ENCODE measurements around the gene WRAP73. TPM values are rescaled to one million over a fixed set of nuclear protein-coding genes. Genes with fewer than 3 reads are reported as not detected.

Gene WRAP73
- total RNA-seq, 6 donors from 2014 or later: 14.0 to 33.5 (median 19.9) TPM

DNA sequence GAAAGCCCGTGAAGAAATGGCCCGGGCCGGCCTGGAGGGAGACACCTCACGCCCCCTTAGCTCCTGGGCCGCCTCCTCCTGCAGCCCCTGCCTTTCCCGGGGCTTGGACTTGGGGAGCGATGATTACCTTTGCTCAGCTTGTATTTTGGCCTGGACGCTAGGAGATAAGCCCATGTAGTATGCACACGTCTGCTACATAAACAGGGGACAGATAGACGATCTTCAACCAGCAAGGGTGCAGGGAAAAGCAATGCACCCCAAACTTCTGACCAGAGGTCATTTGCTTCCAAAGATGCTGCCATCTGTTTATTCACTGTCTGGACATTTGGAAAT lies 3.3 kb upstream of the WRAP73 start:
- Histone ChIP-seq H3K4me3 (peak overlapping the region in 2 of 4 donors; percentile 36 to 55), H3K27ac (no peak overlapping the region), H3K4me1 (peaks cover 36 to 45% (median 40%) of the 10 kb centered on the region in 4 donors), H3K36me3 (no peaks in the 10 kb centered on the region), H3K9me3 (no peaks in the 10 kb centered on the region), H3K27me3 (peaks cover 0 to 36% (median 23%) of the 10 kb centered on the region in 4 donors)
- no peak for DNase-seq
- ATAC-seq (ENCODE audit: low FRiP score in 2 of 2): no peak
- WGBS, 2 donors: 28 to 35% methylated on average over 8 to 10 of the region's 10 CpGs
- TF ChIP-seq POLR2AphosphoS5 (IDR thresholded peaks at IDR 0.05) (no peak), POLR2A (IDR thresholded peaks at IDR 0.05) (no peak), EP300 (IDR thresholded peaks at IDR 0.05) (no peak)
- TF ChIP-seq, protein P1, sequence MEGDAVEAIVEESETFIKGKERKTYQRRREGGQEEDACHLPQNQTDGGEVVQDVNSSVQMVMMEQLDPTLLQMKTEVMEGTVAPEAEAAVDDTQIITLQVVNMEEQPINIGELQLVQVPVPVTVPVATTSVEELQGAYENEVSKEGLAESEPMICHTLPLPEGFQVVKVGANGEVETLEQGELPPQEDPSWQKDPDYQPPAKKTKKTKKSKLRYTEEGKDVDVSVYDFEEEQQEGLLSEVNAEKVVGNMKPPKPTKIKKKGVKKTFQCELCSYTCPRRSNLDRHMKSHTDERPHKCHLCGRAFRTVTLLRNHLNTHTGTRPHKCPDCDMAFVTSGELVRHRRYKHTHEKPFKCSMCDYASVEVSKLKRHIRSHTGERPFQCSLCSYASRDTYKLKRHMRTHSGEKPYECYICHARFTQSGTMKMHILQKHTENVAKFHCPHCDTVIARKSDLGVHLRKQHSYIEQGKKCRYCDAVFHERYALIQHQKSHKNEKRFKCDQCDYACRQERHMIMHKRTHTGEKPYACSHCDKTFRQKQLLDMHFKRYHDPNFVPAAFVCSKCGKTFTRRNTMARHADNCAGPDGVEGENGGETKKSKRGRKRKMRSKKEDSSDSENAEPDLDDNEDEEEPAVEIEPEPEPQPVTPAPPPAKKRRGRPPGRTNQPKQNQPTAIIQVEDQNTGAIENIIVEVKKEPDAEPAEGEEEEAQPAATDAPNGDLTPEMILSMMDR (IDR thresholded peaks at IDR 0.05): no peak

DNA sequence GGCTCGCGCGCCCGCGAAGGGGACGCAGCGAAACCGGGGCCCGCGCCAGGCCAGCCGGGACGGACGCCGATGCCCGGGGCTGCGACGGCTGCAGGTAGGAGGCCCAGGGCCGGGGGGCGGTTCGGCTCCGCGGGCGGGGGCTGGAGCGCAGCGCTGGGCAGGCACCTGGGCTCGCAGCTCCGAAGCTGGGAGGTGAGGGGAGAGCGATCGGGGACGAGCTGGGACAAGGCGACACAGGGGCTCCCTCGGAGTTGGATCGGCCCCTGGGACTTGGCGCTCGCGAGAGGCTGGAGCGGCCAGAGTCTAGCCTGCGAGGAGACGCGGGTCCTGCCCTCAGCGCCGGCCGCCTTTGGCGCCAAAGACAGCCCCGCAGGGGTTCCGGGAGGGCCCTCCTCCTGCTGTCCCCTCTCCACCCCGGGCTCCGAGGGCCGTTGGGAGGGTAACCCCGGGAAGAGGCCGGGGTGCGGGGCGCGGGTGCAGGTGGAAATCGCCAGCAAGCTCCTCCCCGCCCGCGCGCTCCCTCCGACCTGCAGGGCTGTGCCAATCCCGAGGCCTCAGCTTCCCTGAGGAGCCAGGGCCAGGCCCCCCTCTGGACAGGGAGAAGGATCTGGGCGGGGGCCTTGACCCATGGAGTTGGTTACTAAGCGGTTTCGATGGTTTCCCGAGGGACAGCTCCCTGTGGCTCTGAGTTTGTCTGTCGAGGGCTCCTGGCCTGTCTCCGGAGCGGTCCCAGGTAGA lies 2.8 kb upstream of the WRAP73 start:
- peaks cover 0 to 36% (median 23%) of the 10 kb centered on the region in 4 donors for H3K27me3 ChIP-seq
- TF ChIP-seq POLR2AphosphoS5 (IDR thresholded peaks at IDR 0.05) (no peak), POLR2A (IDR thresholded peaks at IDR 0.05) (no peak), EP300 (IDR thresholded peaks at IDR 0.05) (no peak)
- no peak overlapping the region for H3K27ac ChIP-seq
- DNase-seq: peak in 1 of 2 donors; percentile 88
- no peaks in the 10 kb centered on the region for H3K36me3 ChIP-seq
- ATAC-seq (ENCODE audit: low FRiP score in 2 of 2): no peak
- no peaks in the 10 kb centered on the region for H3K9me3 ChIP-seq
- H3K4me3 ChIP-seq: peak overlapping the region in 3 of 4 donors; percentile 36 to 55 (median 46)
- WGBS, 2 donors: 11% methylated on average over 15 of the region's 68 CpGs; no CpG with 5 or more reads in 1 of the 2 donors
- peaks cover 36 to 45% (median 40%) of the 10 kb centered on the region in 4 donors for H3K4me1 ChIP-seq

DNA sequence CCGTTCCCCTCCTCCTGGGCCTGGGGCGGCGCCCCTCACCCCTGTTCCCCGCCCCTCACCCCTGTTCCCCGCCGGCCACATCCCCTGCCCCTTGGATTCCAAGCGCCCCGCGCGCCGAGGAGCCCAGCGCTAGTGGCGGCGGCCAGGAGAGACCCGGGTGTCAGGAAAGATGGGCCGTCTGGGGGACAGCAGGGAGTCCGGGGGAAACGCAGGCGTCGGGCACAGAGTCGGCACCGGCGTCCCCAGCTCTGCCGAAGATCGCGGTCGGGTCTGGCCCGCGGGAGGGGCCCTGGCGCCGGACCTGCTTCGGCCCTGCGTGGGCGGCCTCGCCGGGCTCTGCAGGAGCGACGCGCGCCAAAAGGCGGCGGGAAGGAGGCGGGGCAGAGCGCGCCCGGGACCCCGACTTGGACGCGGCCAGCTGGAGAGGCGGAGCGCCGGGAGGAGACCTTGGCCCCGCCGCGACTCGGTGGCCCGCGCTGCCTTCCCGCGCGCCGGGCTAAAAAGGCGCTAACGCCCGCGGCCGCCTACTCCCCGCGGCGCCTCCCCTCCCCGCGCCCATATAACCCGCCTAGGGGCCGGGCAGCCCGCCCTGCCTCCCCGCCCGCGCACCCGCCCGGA lies 2.1 kb upstream of the WRAP73 start, which contains the start of gene TP73:
Gene TP73, plus strand, starts transcription at position 587 of the 618 bp plus-strand sequence. CDS start 29,850 bp downstream, outside the sequence.
- Histone ChIP-seq H3K27ac (no peak within 1 kb of the TSS), H3K36me3 (peaks cover 0 to 3% (median 0%) of the 10 kb centered on the region in 4 donors), H3K4me3 (peak within 1 kb of the TSS; percentile 16 to 55 (median 41)), H3K27me3 (peaks cover 0 to 36% (median 23%) of the 10 kb centered on the region in 4 donors), H3K4me1 (peaks cover 36 to 45% (median 40%) of the 10 kb centered on the region in 4 donors), H3K9me3 (no peaks in the 10 kb centered on the region)
- 1% methylated on average over 25 of the region's 80 CpGs; no CpG with 5 or more reads in 1 of the 2 donors for WGBS, 2 donors
- TF ChIP-seq POLR2A (IDR thresholded peaks at IDR 0.05) (no peak), POLR2AphosphoS5 (IDR thresholded peaks at IDR 0.05) (no peak), EP300 (IDR thresholded peaks at IDR 0.05) (no peak)
- TF ChIP-seq, protein P1 (IDR thresholded peaks at IDR 0.05): no peak
- DNase-seq (peak in 1 of 2 donors; percentile 88), ATAC-seq (ENCODE audit: low FRiP score in 2 of 2) (peak in 1 of 2 donors; percentile 41)

DNA sequence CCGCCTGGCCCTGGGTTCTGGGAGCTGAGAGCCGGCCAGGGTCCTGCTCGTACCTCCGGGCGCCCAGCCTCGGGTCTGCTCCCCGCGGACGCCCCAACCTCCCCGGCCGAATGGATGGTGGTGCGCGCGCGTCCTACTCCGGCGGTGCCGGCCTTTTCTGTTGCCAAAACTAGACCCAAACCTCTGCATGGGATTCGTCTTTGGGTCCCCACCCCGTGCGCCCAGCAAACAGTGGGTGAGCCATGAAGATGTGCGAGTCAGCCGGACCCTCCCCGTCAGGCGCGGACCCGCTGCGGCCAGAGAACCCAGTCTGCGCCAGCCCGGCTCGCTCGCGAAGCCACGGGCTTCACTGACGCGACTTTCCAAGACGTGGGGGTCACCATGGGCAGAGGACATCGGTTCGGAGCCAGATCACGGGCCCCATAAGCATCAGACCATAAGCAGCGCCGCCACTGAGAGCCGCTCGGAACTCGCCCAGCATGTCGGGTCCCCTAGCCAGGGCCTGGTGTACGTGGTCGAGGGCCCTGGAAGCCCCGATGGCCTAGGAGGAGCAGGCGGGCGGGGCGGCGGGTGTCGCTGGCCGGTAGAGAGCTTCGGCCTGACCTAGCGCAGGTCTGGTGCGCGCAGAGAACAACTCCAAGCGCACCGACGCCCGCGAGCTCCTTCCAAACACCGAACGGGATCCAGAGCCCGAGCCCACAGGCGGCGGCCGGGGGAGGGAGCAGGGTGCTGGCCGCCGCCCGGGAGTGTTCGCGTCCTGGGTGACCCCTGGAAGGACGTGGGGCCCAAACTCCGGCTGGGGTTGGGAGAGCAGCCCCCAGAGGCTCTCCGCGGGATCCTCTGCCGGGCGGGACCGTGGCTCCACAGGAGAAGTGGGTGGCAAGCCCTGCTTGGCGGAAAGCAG lies 1.4 kb upstream of the WRAP73 start:
- no peaks in the 10 kb centered on the region for H3K9me3 ChIP-seq
- WGBS, 2 donors: 2% methylated on average over 10 of the region's 83 CpGs; no CpG with 5 or more reads in 1 of the 2 donors
- TF ChIP-seq, protein P1 (IDR thresholded peaks at IDR 0.05): no peak
- TF ChIP-seq EP300 (IDR thresholded peaks at IDR 0.05): no peak
- TF ChIP-seq POLR2A (IDR thresholded peaks at IDR 0.05): no peak
- no peak for TF ChIP-seq POLR2AphosphoS5 (IDR thresholded peaks at IDR 0.05)
- peak overlapping the region in 3 of 4 donors; percentile 96 to 100 (median 98) for H3K4me3 ChIP-seq
- H3K27me3 ChIP-seq: peaks cover 0 to 36% (median 23%) of the 10 kb centered on the region in 4 donors
- peaks cover 5 to 11% (median 6%) of the 10 kb centered on the region in 4 donors for H3K36me3 ChIP-seq
- DNase-seq (peak in 1 of 2 donors; percentile 86), ATAC-seq (ENCODE audit: low FRiP score in 2 of 2) (no peak)
- no peak overlapping the region for H3K27ac ChIP-seq
- peaks cover 36 to 45% (median 40%) of the 10 kb centered on the region in 4 donors for H3K4me1 ChIP-seq
